ENCODE measurements around the gene PYROXD2.

The PYROXD2 gene

DNA sequence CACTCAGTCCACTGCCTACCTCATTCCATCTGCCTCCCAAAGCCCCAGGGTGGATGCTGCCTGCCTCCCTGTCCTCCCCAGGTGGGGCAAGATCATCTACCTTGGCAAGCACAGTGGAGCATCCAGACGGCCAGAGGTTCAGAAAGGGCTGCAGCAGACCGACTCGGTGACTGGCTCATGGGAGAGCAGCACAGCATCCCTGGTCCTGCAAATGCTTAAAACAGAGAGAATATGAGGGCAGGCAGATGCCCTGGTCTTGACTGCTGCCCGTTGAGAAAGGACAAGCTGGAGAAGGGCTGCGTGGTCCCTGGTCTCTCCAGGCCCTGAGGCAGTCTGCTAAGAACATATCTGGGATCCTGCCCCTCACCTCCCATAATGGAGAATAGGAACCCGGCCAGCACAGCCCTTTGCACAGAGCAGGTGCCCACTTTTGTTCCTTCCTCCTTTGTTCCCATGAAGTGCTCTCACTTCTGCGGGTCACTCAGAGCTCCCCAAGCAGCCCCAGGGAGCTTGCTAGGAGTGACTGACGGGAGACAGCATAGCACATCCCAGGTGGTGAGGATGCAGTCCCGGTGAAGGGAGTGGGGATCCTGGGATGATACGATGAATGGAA is 30.3 kb upstream of the PYROXD2 start:
- TF ChIP-seq, protein P1, sequence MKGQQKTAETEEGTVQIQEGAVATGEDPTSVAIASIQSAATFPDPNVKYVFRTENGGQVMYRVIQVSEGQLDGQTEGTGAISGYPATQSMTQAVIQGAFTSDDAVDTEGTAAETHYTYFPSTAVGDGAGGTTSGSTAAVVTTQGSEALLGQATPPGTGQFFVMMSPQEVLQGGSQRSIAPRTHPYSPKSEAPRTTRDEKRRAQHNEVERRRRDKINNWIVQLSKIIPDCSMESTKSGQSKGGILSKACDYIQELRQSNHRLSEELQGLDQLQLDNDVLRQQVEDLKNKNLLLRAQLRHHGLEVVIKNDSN (IDR thresholded peaks at IDR 0.05): no peak
- TF ChIP-seq TAF1 (IDR thresholded peaks at IDR 0.05; ENCODE audit: low read depth) (no peak), FOXM1 (IDR thresholded peaks at IDR 0.05; ENCODE audit: borderline replicate concordance, low read depth) (no peak), EP300 (IDR thresholded peaks at IDR 0.05; ENCODE audit: borderline replicate concordance) (no peak), YY1 (IDR thresholded peaks at IDR 0.05; ENCODE audit: low read depth) (no peak), CREB1 (IDR thresholded peaks at IDR 0.05; ENCODE audit: low read depth) (no peak), TEAD4 (IDR thresholded peaks at IDR 0.05) (no peak), CEBPB (IDR thresholded peaks at IDR 0.05) (no peak), ZBTB7A (IDR thresholded peaks at IDR 0.05; ENCODE audit: low read depth) (no peak), RAD21 (IDR thresholded peaks at IDR 0.05; ENCODE audit: low read depth) (no peak), TCF12 (IDR thresholded peaks at IDR 0.05; ENCODE audit: low read depth) (no peak), NFIC (IDR thresholded peaks at IDR 0.05) (no peak), EGR1 (IDR thresholded peaks at IDR 0.05) (no peak)
- TF ChIP-seq, protein P2, sequence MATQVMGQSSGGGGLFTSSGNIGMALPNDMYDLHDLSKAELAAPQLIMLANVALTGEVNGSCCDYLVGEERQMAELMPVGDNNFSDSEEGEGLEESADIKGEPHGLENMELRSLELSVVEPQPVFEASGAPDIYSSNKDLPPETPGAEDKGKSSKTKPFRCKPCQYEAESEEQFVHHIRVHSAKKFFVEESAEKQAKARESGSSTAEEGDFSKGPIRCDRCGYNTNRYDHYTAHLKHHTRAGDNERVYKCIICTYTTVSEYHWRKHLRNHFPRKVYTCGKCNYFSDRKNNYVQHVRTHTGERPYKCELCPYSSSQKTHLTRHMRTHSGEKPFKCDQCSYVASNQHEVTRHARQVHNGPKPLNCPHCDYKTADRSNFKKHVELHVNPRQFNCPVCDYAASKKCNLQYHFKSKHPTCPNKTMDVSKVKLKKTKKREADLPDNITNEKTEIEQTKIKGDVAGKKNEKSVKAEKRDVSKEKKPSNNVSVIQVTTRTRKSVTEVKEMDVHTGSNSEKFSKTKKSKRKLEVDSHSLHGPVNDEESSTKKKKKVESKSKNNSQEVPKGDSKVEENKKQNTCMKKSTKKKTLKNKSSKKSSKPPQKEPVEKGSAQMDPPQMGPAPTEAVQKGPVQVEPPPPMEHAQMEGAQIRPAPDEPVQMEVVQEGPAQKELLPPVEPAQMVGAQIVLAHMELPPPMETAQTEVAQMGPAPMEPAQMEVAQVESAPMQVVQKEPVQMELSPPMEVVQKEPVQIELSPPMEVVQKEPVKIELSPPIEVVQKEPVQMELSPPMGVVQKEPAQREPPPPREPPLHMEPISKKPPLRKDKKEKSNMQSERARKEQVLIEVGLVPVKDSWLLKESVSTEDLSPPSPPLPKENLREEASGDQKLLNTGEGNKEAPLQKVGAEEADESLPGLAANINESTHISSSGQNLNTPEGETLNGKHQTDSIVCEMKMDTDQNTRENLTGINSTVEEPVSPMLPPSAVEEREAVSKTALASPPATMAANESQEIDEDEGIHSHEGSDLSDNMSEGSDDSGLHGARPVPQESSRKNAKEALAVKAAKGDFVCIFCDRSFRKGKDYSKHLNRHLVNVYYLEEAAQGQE (IDR thresholded peaks at IDR 0.05; ENCODE audit: low read depth): no peak
- TF ChIP-seq, protein P3, sequence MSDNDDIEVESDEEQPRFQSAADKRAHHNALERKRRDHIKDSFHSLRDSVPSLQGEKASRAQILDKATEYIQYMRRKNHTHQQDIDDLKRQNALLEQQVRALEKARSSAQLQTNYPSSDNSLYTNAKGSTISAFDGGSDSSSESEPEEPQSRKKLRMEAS (IDR thresholded peaks at IDR 0.05): no peak

DNA sequence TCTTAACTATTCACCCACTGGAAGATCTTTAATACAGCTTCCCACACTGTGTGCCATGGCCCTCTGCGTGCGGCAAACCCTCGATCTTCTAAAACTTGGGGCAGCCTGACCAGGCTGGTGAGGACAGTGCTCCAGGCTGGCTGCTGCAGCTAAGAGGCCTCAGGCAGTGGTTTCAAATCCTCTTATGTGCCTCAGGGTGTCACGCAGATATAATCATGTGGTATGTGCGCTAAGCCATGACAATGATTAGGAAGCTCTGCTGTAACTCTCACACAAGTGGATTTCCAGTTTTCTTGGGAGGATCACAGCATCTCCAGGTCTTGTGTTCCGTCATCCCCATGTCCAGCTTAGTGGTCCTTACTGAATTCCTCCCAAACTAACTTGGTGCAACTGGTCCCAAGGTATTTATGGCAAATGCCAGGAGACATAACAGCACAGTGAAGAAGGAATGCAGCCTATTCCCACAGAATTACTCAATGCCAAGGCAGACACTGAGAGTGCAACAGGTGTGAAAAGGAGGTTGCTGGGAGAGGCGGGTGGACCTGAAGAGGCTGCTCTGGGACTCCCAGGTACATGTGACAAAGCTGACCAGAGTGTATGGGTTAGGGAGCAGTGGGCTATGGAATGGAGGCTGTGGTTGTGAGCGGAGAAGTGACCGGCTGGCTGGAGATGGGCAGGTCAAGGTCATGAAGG is 29.5 kb upstream of the PYROXD2 start:
- TF ChIP-seq EP300 (IDR thresholded peaks at IDR 0.05; ENCODE audit: borderline replicate concordance) (no peak), TCF12 (IDR thresholded peaks at IDR 0.05; ENCODE audit: low read depth) (no peak), TAF1 (IDR thresholded peaks at IDR 0.05; ENCODE audit: low read depth) (no peak), CEBPB (IDR thresholded peaks at IDR 0.05) (no peak), EGR1 (IDR thresholded peaks at IDR 0.05) (no peak), YY1 (IDR thresholded peaks at IDR 0.05; ENCODE audit: low read depth) (no peak), RAD21 (IDR thresholded peaks at IDR 0.05; ENCODE audit: low read depth) (no peak), CREB1 (IDR thresholded peaks at IDR 0.05; ENCODE audit: low read depth) (no peak), FOXM1 (IDR thresholded peaks at IDR 0.05; ENCODE audit: borderline replicate concordance, low read depth) (no peak), TEAD4 (IDR thresholded peaks at IDR 0.05) (no peak), ZBTB7A (IDR thresholded peaks at IDR 0.05; ENCODE audit: low read depth) (no peak)
- TF ChIP-seq, protein P3 (IDR thresholded peaks at IDR 0.05): no peak
- TF ChIP-seq, protein P1 (IDR thresholded peaks at IDR 0.05): no peak

DNA sequence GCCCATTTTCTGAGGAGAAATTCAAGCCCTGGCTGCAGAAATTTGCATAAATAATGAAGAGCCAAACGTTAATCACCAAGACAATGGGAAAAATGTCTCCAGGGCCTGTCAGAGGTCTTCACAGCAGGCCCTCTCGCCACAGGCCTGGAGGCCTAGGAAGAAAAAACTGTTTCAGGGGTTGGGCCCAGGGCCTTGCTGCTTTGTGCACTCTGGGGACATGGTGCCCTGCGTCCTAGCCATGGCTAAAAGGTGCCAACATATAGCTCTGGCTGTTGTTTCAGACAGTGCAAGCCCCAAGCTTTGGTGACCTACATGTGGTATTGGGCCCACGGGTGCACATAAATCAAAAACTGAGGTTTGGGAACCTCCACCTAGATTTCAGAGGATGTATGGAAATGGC is 23.7 kb upstream of the PYROXD2 start:
- TF ChIP-seq, protein P2 (IDR thresholded peaks at IDR 0.05; ENCODE audit: low read depth): no peak
- TF ChIP-seq CEBPB (IDR thresholded peaks at IDR 0.05): no peak
- TF ChIP-seq CREB1 (IDR thresholded peaks at IDR 0.05; ENCODE audit: low read depth): no peak
- TF ChIP-seq, protein P3 (IDR thresholded peaks at IDR 0.05): no peak
- no peak for TF ChIP-seq YY1 (IDR thresholded peaks at IDR 0.05; ENCODE audit: low read depth)
- TF ChIP-seq EP300 (IDR thresholded peaks at IDR 0.05; ENCODE audit: borderline replicate concordance): no peak
- no peak for TF ChIP-seq EGR1 (IDR thresholded peaks at IDR 0.05)
- no peak for TF ChIP-seq NFIC (IDR thresholded peaks at IDR 0.05)
- no peak for TF ChIP-seq ZBTB7A (IDR thresholded peaks at IDR 0.05; ENCODE audit: low read depth)
- TF ChIP-seq TAF1 (IDR thresholded peaks at IDR 0.05; ENCODE audit: low read depth): no peak
- no peak for TF ChIP-seq TCF12 (IDR thresholded peaks at IDR 0.05; ENCODE audit: low read depth)
- TF ChIP-seq, protein P1 (IDR thresholded peaks at IDR 0.05): no peak
- no peak for TF ChIP-seq FOXM1 (IDR thresholded peaks at IDR 0.05; ENCODE audit: borderline replicate concordance, low read depth)
- no peak for TF ChIP-seq RAD21 (IDR thresholded peaks at IDR 0.05; ENCODE audit: low read depth)
- no peak for TF ChIP-seq TEAD4 (IDR thresholded peaks at IDR 0.05)

DNA sequence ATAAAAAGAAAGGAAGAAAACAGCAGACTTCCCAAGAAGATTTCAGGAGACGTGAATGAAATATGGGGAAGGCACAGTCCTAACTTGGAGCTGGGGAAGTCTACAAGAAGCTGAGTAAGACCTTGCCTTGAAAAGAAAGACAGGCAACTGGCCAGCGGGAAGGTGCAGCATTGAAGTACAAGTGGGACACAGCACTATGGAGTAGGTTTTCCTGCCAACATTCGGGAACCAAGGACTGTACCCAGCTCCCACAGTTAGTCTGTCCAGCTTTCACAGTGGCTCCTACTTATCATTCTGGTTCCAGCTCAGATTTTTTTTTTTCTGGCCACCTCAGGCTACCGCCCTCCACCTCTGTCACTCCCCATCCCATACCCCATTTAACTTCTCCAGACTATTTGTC is 21.7 kb upstream of the PYROXD2 start:
- no peak for TF ChIP-seq EP300 (IDR thresholded peaks at IDR 0.05; ENCODE audit: borderline replicate concordance)
- no peak for TF ChIP-seq NFIC (IDR thresholded peaks at IDR 0.05)
- no peak for TF ChIP-seq CEBPB (IDR thresholded peaks at IDR 0.05)
- TF ChIP-seq, protein P2 (IDR thresholded peaks at IDR 0.05; ENCODE audit: low read depth): no peak
- no peak for TF ChIP-seq ZBTB7A (IDR thresholded peaks at IDR 0.05; ENCODE audit: low read depth)
- TF ChIP-seq, protein P3 (IDR thresholded peaks at IDR 0.05): no peak
- TF ChIP-seq YY1 (IDR thresholded peaks at IDR 0.05; ENCODE audit: low read depth): no peak
- no peak for TF ChIP-seq TCF12 (IDR thresholded peaks at IDR 0.05; ENCODE audit: low read depth)
- TF ChIP-seq RAD21 (IDR thresholded peaks at IDR 0.05; ENCODE audit: low read depth): no peak
- no peak for TF ChIP-seq TAF1 (IDR thresholded peaks at IDR 0.05; ENCODE audit: low read depth)
- no peak for TF ChIP-seq EGR1 (IDR thresholded peaks at IDR 0.05)
- TF ChIP-seq FOXM1 (IDR thresholded peaks at IDR 0.05; ENCODE audit: borderline replicate concordance, low read depth): no peak
